CD4-positive, alpha-beta T cell treated with Interleukin-6 at 100 ng/mL for 8 hours (primary cell): ENCODE measurements around the gene VPS37C.
"Not testable (repeated sequence)": the region's sequence is repeated elsewhere in the genome, so short reads cannot be mapped to it uniquely, and the experiment has no call there.

ENCODE experiments used
- DNase-seq: peaks from one replicate; pipeline ENCODE4 v3.0.0-alpha.2; 2020; ENCODE audit warnings: mixed read lengths, low spot score

The VPS37C gene

GRCh38 chr11:61094167-61094566, 67.1 kb downstream of the VPS37C start:
- DNase-seq, result not testable (repeated sequence)

- no peak for DNase-seq
Measured at GRCh38 chr11:61092908-61093763, 68.1 kb downstream of the VPS37C start.

- DNase-seq, result no peak
Measured at GRCh38 chr11:61092280-61092766, 68.9 kb downstream of the VPS37C start.

- no peak for DNase-seq
Measured at GRCh38 chr11:61091373-61092279, 69.6 kb downstream of the VPS37C start.

GRCh38 chr11:61090982-61091372, 70.2 kb downstream of the VPS37C start:
- no peak for DNase-seq

GRCh38 chr11:61090521-61090920, 70.7 kb downstream of the VPS37C start:
- no peak for DNase-seq

- no peak for DNase-seq
Measured at GRCh38 chr11:61089806-61090491, 71.3 kb downstream of the VPS37C start.

GRCh38 chr11:61087426-61088119, 73.7 kb downstream of the VPS37C start:
- no peak for DNase-seq

- peak; percentile 72 for DNase-seq
Measured at GRCh38 chr11:61083601-61084147, 77.6 kb downstream of the VPS37C start.

GRCh38 chr11:61082931-61083531, 78.2 kb downstream of the VPS37C start:
- DNase-seq, result peak; percentile 44

GRCh38 chr11:61082062-61082870, 79.0 kb downstream of the VPS37C start:
- DNase-seq, result no peak

- no peak for DNase-seq
Measured at GRCh38 chr11:61080986-61081590, 80.1 kb downstream of the VPS37C start.

- DNase-seq, result peak; percentile 71
Measured at GRCh38 chr11:61080526-61080925, 80.7 kb downstream of the VPS37C start.
